Peyer's patch (tissue), 4 donors: Measurements from ENCODE around the gene LARP4B.
"Not testable (repeated sequence)": the region's sequence is repeated elsewhere in the genome, so short reads cannot be mapped to it uniquely, and the experiment has no call there.

Experiments used
- CTCF ChIP-seq, 6 experiments: fragments of 450-650 bp in 4 of 6; fragments of 200-600 bp in 2 of 6; sonication (generic) in 1 of 6; IDR thresholded peaks; one replicate each; pipeline ENCODE4 v1.5.1; 2017 to 2019; ENCODE audit warnings: antibody characterized with exemption in 6 of 6, mild to moderate bottlenecking in 3 of 6, moderate library complexity in 1 of 6
- POLR2A ChIP-seq, 2 donors: fragments of 450-650 bp; IDR thresholded peaks; one replicate each; pipeline ENCODE4 v1.5.1; 2017; ENCODE audit warnings: antibody characterized with exemption in 2 of 2, mild to moderate bottlenecking in 2 of 2, moderate library complexity in 2 of 2

GRCh38 chr10:770048-770712, 161.3 kb downstream of the LARP4B start:
- not testable (repeated sequence) for TF ChIP-seq POLR2A, CTCF (IDR thresholded peaks at IDR 0.05)
